OCI-LY3 (cell line): Measurements from ENCODE around the gene FNBP1.

ENCODE experiments used
- EZH2phosphoT487 ChIP-seq: fragments of 200-600 bp; shearing (Covaris generic); IDR thresholded peaks from 2 replicates; pipeline ENCODE4 v1.6.1; 2018; ENCODE audit warnings: antibody characterized with exemption, mixed run types, low read depth
- TF ChIP-seq, protein P1 (sequence below): fragments of 200-600, 300-600 bp; sonication (generic); IDR thresholded peaks from 2 replicates; pipeline ENCODE4 v1.5.1; 2014; ENCODE audit warnings: antibody characterized with exemption, low read length, low read depth

- TF ChIP-seq, protein P1, sequence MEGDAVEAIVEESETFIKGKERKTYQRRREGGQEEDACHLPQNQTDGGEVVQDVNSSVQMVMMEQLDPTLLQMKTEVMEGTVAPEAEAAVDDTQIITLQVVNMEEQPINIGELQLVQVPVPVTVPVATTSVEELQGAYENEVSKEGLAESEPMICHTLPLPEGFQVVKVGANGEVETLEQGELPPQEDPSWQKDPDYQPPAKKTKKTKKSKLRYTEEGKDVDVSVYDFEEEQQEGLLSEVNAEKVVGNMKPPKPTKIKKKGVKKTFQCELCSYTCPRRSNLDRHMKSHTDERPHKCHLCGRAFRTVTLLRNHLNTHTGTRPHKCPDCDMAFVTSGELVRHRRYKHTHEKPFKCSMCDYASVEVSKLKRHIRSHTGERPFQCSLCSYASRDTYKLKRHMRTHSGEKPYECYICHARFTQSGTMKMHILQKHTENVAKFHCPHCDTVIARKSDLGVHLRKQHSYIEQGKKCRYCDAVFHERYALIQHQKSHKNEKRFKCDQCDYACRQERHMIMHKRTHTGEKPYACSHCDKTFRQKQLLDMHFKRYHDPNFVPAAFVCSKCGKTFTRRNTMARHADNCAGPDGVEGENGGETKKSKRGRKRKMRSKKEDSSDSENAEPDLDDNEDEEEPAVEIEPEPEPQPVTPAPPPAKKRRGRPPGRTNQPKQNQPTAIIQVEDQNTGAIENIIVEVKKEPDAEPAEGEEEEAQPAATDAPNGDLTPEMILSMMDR, result no peak
- TF ChIP-seq EZH2phosphoT487, result no peak
These were observed 53.2 kb downstream of the FNBP1 start for GRCh38 chr9:129989740-129990139.
